Neural crest cell (in vitro differentiated cells): ENCODE measurements around the gene OLIG1. TPM values are rescaled to one million over a fixed set of nuclear protein-coding genes. Genes with fewer than 3 reads are reported as not detected.
A peak's percentile ranks its signal among the peaks of the same experiment; 100 is the strongest.

Experiments used
- DNase-seq: peaks from one replicate; pipeline ENCODE4 v3.0.0; 2021; ENCODE audit warnings: low read depth, mixed read lengths, low spot score
- H3K27ac Mint-ChIP-seq: one replicate; pipeline ENCODE4 v1.8.0; 2021; ENCODE audit warnings: mild to moderate bottlenecking, mixed read lengths; ENCODE audit not compliant: unreplicated experiment
- H3K27me3 Mint-ChIP-seq: 2 replicates; pipeline ENCODE4 v1.8.0; 2021; ENCODE audit warnings: low read depth, mild to moderate bottlenecking, mixed read lengths
- H3K36me3 Mint-ChIP-seq: 2 replicates; pipeline ENCODE4 v1.8.0; 2021; ENCODE audit warnings: low read depth, mild to moderate bottlenecking, mixed read lengths
- H3K4me1 Mint-ChIP-seq: 2 replicates; pipeline ENCODE4 v1.8.0; 2021; ENCODE audit warnings: mixed read lengths
- H3K4me3 Mint-ChIP-seq: one replicate; pipeline ENCODE4 v1.8.0; 2021; ENCODE audit warnings: mild to moderate bottlenecking, mixed read lengths
- H3K9me3 Mint-ChIP-seq: 2 replicates; pipeline ENCODE4 v1.8.0; 2021; ENCODE audit warnings: mixed read lengths
- total RNA-seq: library from RNA; stranded (reverse); gene quantifications from 2 replicates; pipeline ENCODE4 v1.2.1, GENCODE V29; 2021
- TF ChIP-seq, protein P1 (sequence below): fragments of 200-600 bp; sonication (generic); conservative IDR thresholded peaks from 2 replicates; pipeline ENCODE4 v1.5.0; 2021; ENCODE audit warnings: antibody characterized with exemption, mild to moderate bottlenecking

Gene OLIG1
- total RNA-seq, 1 donor from 2014 or later = 8.4 TPM

DNA sequence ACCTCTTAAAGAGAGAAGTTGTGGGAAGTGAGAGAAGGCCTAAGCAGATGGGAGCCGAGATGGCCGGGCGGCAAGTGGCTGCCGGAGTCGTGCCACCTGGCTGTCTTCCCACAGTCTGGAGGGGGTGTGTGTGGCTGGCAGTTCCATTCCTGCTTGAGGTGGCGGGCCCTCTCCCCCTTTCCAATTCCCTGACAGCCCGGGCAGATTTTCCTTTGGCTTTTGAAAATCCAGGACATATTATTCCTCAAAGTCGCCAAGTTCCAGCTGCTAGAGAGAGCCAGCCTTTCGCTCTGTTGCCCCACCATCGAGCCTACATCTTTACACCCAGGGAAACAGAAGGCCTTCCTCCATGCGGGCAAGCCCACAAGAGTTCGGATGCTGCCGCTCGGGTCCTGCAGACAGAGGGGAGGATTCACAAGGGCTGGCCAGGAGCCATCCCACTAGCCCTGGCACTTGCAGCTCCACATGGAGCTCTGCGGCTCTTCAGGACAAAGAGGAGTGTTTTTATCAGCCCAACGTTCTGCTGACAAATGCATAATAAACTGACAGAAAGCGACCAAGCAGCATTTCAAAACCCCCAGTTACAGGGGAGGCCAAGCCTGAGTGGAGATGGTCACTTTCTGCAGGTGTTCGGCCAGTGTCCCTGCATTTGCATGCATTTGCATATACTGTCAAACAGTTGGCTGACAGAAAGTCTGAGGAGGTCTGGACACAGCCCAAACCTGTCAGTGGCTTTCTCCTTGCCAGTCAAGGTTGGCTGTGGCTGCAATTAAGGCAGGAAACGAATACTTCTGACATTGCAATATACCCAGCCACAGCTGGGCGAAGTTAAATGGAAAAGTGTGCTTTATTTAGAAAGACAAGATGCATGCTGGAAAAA lies 45.9 kb downstream of the OLIG1 start:
- peak overlapping the region; percentile 97 for H3K27ac Mint-ChIP-seq
- TF ChIP-seq, protein P1, sequence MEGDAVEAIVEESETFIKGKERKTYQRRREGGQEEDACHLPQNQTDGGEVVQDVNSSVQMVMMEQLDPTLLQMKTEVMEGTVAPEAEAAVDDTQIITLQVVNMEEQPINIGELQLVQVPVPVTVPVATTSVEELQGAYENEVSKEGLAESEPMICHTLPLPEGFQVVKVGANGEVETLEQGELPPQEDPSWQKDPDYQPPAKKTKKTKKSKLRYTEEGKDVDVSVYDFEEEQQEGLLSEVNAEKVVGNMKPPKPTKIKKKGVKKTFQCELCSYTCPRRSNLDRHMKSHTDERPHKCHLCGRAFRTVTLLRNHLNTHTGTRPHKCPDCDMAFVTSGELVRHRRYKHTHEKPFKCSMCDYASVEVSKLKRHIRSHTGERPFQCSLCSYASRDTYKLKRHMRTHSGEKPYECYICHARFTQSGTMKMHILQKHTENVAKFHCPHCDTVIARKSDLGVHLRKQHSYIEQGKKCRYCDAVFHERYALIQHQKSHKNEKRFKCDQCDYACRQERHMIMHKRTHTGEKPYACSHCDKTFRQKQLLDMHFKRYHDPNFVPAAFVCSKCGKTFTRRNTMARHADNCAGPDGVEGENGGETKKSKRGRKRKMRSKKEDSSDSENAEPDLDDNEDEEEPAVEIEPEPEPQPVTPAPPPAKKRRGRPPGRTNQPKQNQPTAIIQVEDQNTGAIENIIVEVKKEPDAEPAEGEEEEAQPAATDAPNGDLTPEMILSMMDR = no peak
- peaks cover 98% of the 10 kb centered on the region for H3K27me3 Mint-ChIP-seq
- H3K9me3 Mint-ChIP-seq = no peaks in the 10 kb centered on the region
- no peak for DNase-seq
- no peak overlapping the region for H3K4me3 Mint-ChIP-seq
- H3K36me3 Mint-ChIP-seq = no peaks in the 10 kb centered on the region
- H3K4me1 Mint-ChIP-seq = peaks cover 71% of the 10 kb centered on the region

DNA sequence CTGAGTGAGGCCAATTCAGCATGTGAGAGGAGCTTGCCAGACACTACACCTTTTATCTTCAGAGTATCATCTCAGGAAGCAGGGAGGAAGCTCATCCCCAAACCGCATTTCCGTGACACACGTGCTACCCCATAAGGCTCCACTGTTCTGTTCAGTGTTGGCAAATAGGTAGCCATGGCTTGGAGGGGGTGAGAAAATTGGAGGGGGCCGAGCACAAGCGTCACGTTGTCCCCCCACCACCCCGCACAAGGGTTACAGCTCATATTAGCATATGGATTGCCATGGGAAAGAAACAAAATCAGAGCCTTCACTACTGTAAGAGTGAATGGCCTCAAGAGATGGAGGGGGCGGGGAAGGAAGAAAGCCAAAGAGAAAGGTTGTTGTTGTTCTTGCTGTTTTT lies 46.7 kb downstream of the OLIG1 start:
- TF ChIP-seq, protein P1 = no peak

DNA sequence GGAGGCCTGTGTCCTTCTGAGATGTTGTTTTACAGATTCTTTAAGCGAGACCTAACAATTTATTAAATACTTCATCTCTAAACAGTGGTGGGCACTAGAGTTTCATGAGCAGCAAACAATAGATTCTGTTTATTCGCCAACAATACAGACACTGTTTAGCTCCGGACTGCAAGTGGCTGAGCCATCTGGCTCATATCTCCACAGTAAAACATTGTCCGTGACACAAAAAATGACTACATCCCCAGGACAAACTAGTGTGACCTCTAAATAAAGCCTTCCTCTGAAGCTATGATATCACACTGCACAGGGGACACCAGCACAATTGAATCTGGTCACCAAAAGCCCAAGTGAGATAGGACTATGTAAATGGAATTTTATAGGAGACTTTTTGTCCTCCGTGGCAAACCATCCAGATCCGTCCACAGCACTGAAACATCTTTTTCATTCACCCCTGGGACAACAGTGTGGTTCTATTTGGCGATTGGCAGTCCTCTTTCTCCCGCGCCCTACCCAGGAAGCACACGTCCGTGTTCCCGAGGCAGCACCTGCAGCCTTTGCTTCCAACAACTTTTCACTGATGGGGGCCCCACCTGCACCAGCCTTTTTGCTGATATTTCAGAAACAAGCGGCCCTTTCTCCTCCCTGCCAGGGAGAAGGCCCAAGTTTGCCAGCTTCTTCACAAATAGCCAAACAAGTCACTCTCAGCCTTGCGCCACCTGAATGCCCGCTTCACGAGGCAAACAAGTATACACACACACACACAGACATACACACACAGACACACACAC lies 47.4 kb downstream of the OLIG1 start:
- no peak for DNase-seq
- H3K9me3 Mint-ChIP-seq = no peaks in the 10 kb centered on the region
- H3K27ac Mint-ChIP-seq = peak overlapping the region; percentile 97
- H3K4me3 Mint-ChIP-seq = peak overlapping the region; percentile 42
- TF ChIP-seq, protein P1 = no peak
- H3K36me3 Mint-ChIP-seq = no peaks in the 10 kb centered on the region
- peaks cover 97% of the 10 kb centered on the region for H3K27me3 Mint-ChIP-seq
- peaks cover 62% of the 10 kb centered on the region for H3K4me1 Mint-ChIP-seq

More for the DNA sequence above, 46.7 kb downstream of the OLIG1 start:
- no peak for DNase-seq
- H3K27me3 Mint-ChIP-seq = peaks cover 97% of the 10 kb centered on the region
- H3K4me1 Mint-ChIP-seq = peaks cover 63% of the 10 kb centered on the region
- H3K27ac Mint-ChIP-seq = peak overlapping the region; percentile 97
- no peaks in the 10 kb centered on the region for H3K9me3 Mint-ChIP-seq
- H3K4me3 Mint-ChIP-seq = peak overlapping the region; percentile 42
- H3K36me3 Mint-ChIP-seq = no peaks in the 10 kb centered on the region

Other genes with a start within 250 kb of the OLIG1 start
- 5.4 TPM in 2 replicates for gene OLIG2, start 44.2 kb upstream of the OLIG1 start, total RNA-seq
- 10.8 and 14.5 TPM in 2 replicates for gene IFNAR2, start 159.8 kb downstream of the OLIG1 start, total RNA-seq
- 5.8 and 7.1 TPM in 2 replicates for gene IL10RB, start 196.2 kb downstream of the OLIG1 start, total RNA-seq